ENCODE measurements around the gene MUS81.
A peak's percentile ranks its signal among the peaks of the same experiment; 100 is the strongest.

Gene MUS81

GRCh38 chr11:65817312-65817834, 42.9 kb upstream of the MUS81 start:
- ChIA-PET CTCF (interaction anchor here (0.5 to 3.9 kb wide), 12 partner anchors 10 to 205 kb away, joined by 3 to 37 read pairs (median 4); partner anchors contain the start of genes AP5B1, CCDC85B, KAT5 and RNASEH2C), POLR2A (ENCODE audit: low non-redundant PET) (interaction anchor here (0.5 kb wide), 1 partner anchor 117 kb away, joined by 5 read pairs; no protein-coding TSS in a partner anchor)
- no peak for TF ChIP-seq CTCF (conservative IDR thresholded peaks at IDR 0.05; ENCODE audit: low read depth)
- H3K27ac ChIP-seq = peak overlapping the region; percentile 81
- DNase-seq (ENCODE audit: low spot score) = no peak

GRCh38 chr11:65817835-65818680, 42.2 kb upstream of the MUS81 start:
- TF ChIP-seq CTCF (conservative IDR thresholded peaks at IDR 0.05; ENCODE audit: low read depth) = peak; percentile 99
- ChIA-PET CTCF (interaction anchor here (0.5 to 3.9 kb wide), 16 partner anchors 11 to 180 kb away, joined by 3 to 37 read pairs (median 4); partner anchors contain the start of genes AP5B1, CCDC85B, KAT5 and RNASEH2C), POLR2A (ENCODE audit: low non-redundant PET) (interaction anchor here (0.5 kb wide), 1 partner anchor 117 kb away, joined by 5 read pairs; no protein-coding TSS in a partner anchor)
- DNase-seq (ENCODE audit: low spot score) = peak; percentile 86
- H3K27ac ChIP-seq = peak overlapping the region; percentile 81

DNA sequence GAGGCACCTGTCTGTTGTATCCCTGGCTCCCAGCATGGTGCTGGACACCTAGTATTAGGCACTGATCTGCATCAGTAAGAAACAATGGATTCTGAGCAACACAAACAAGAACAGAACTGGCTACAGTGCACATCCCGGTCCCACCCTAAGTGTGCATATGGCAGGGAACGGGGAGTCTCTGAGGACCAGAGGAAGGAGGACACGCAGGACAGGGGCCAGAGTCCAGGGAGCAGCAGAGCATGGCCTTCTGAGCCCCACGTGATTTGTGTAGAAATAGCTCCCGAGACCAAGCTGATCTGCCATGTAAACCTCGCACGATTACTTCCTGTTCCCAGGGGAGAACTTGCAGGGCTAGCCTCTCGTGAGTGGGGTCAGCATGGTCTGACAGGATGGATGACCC, 39.1 kb upstream of the MUS81 start:
- DNase-seq (ENCODE audit: low spot score) = no peak
- ChIA-PET CTCF (no interaction called here), POLR2A (ENCODE audit: low non-redundant PET) (interaction anchor here (0.6 kb wide), 1 partner anchor 76 kb away, joined by 12 read pairs; no protein-coding TSS in a partner anchor)
- TF ChIP-seq CTCF (conservative IDR thresholded peaks at IDR 0.05; ENCODE audit: low read depth) = no peak
- H3K27ac ChIP-seq = no peak overlapping the region

GRCh38 chr11:65822776-65823528, 37.3 kb upstream of the MUS81 start:
- H3K27ac ChIP-seq = no peak overlapping the region
- TF ChIP-seq CTCF (conservative IDR thresholded peaks at IDR 0.05; ENCODE audit: low read depth) = no peak
- DNase-seq (ENCODE audit: low spot score) = no peak
- POLR2A ChIA-PET (ENCODE audit: low non-redundant PET) = no interaction called here
- CTCF ChIA-PET = no interaction called here

DNA sequence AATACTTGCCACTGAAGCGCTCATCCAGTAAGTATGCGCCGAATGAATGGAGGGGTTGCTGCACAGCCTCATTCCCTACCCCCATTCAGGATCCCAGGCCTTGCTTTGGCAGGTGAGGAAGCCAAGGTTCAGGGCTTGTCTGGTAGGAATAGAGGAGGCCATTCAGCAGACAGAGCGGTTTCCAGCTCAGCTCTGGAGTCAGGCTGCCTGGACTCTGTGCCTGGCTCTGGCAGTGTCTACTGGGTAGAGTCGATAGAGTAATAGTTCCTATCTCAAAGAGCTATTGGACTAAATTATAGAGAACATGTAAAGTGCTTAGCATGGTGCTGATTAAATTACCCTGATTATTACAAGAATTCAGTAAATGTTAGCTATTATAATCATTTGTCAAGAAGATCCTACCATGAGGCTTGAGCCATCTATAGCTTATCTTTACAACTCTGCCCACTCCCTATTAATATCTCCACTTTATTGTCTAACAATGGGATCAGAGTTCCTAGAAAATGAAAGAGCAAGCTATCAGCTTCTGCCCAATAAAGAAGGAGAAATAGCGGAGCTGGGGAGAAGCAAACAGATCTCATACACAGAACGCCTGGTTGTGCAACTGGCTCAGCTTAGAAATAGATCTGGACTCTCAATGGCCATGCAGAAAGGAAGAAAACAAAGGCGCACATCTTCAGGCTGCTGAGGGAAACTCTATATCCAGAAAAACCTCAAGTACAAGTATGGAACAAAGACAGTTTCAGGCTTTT, 33.1 kb upstream of the MUS81 start:
- H3K27ac ChIP-seq = no peak overlapping the region
- POLR2A ChIA-PET (ENCODE audit: low non-redundant PET) = no interaction called here
- no peak for TF ChIP-seq CTCF (conservative IDR thresholded peaks at IDR 0.05; ENCODE audit: low read depth)
- no peak for DNase-seq (ENCODE audit: low spot score)
- CTCF ChIA-PET = no interaction called here

Data from RWPE1 (cell line).